ENCODE measurements around the gene PPARG.

- TF ChIP-seq, protein P1, sequence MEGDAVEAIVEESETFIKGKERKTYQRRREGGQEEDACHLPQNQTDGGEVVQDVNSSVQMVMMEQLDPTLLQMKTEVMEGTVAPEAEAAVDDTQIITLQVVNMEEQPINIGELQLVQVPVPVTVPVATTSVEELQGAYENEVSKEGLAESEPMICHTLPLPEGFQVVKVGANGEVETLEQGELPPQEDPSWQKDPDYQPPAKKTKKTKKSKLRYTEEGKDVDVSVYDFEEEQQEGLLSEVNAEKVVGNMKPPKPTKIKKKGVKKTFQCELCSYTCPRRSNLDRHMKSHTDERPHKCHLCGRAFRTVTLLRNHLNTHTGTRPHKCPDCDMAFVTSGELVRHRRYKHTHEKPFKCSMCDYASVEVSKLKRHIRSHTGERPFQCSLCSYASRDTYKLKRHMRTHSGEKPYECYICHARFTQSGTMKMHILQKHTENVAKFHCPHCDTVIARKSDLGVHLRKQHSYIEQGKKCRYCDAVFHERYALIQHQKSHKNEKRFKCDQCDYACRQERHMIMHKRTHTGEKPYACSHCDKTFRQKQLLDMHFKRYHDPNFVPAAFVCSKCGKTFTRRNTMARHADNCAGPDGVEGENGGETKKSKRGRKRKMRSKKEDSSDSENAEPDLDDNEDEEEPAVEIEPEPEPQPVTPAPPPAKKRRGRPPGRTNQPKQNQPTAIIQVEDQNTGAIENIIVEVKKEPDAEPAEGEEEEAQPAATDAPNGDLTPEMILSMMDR (IDR thresholded peaks at IDR 0.05): no peak
- no peak for TF ChIP-seq POLR2AphosphoS5 (IDR thresholded peaks at IDR 0.05)
Measured at GRCh38 chr3:12299026-12299425, 10.2 kb downstream of the PPARG start.
